MM.1S (cell line): Measurements from ENCODE around the gene PDGFRB.

ENCODE experiments used
- CTCF ChIP-seq: fragments of 300-600 bp; sonication (generic); IDR thresholded peaks from 2 replicates; pipeline ENCODE4 v1.5.1; 2016; ENCODE audit warnings: antibody characterized with exemption, low read length, mixed read lengths
- EZH2 ChIP-seq: fragments of 300-600 bp; sonication (generic); optimal IDR thresholded peaks from 2 replicates; pipeline ENCODE3; 2017; ENCODE audit warnings: low read depth, mild to moderate bottlenecking, antibody characterized with exemption, low read length, mixed read lengths

- TF ChIP-seq CTCF (no peak), EZH2 (no peak)
Observed at GRCh38 chr5:150078802-150079689, 76.6 kb downstream of the PDGFRB start.
